Stimulated activated CD8-positive, alpha-beta memory T cell treated with anti-CD3 and anti-CD28 coated beads, Interleukin-7, amount 100 ng/mL, for 48 hours (primary cell): Measurements from ENCODE around the gene LRCOL1.

Experiments used
- DNase-seq, 2 donors: peaks; one replicate each; pipeline ENCODE4 v3.0.0-alpha.2; 2020; ENCODE audit warnings: low read depth in 1 of 2; ENCODE audit errors: extremely low read depth in 1 of 2

LRCOL1 gene

GRCh38 chr12:132610051-132610759, at the start of gene LRCOL1:
Gene LRCOL1 (minus strand): TSS chr12:132610582. CDS start chr12:132606251, 4,331 bp downstream.
- no peak for DNase-seq

- no peak for DNase-seq
Measured at GRCh38 chr12:132660052-132660451, 49.7 kb upstream of the LRCOL1 start.

- no peak for DNase-seq
Measured at GRCh38 chr12:132659146-132659545, 48.8 kb upstream of the LRCOL1 start.

- DNase-seq, result no peak
Measured at GRCh38 chr12:132658149-132658894, 47.9 kb upstream of the LRCOL1 start.

GRCh38 chr12:132657004-132657727, 46.8 kb upstream of the LRCOL1 start:
- DNase-seq, result no peak

- DNase-seq, result no peak
Measured at GRCh38 chr12:132653567-132654290, 43.3 kb upstream of the LRCOL1 start.

GRCh38 chr12:132651444-132652100, 41.2 kb upstream of the LRCOL1 start:
- DNase-seq, result no peak

GRCh38 chr12:132649226-132649945, 39.0 kb upstream of the LRCOL1 start:
- no peak for DNase-seq

GRCh38 chr12:132648616-132649225, 38.3 kb upstream of the LRCOL1 start:
- no peak for DNase-seq

GRCh38 chr12:132647858-132648257, 37.5 kb upstream of the LRCOL1 start:
- no peak for DNase-seq

- no peak for DNase-seq
Measured at GRCh38 chr12:132646850-132647249, 36.5 kb upstream of the LRCOL1 start.

GRCh38 chr12:132642846-132643835, 32.8 kb upstream of the LRCOL1 start:
- no peak for DNase-seq

- DNase-seq, result no peak
Measured at GRCh38 chr12:132641811-132642650, 31.6 kb upstream of the LRCOL1 start.

GRCh38 chr12:132640936-132641335, 30.6 kb upstream of the LRCOL1 start:
- no peak for DNase-seq

- DNase-seq, result no peak
Measured at GRCh38 chr12:132639956-132640520, 29.7 kb upstream of the LRCOL1 start.

- no peak for DNase-seq
Measured at GRCh38 chr12:132638541-132639408, 28.4 kb upstream of the LRCOL1 start.
